MV-4-11 (cell line): Measurements from ENCODE around the gene CLDN11.

ENCODE experiments used
- DNase-seq: peaks from one replicate; lab custom pipeline; 2025; lab: John Stamatoyannopoulos, UW

The CLDN11 gene

DNA sequence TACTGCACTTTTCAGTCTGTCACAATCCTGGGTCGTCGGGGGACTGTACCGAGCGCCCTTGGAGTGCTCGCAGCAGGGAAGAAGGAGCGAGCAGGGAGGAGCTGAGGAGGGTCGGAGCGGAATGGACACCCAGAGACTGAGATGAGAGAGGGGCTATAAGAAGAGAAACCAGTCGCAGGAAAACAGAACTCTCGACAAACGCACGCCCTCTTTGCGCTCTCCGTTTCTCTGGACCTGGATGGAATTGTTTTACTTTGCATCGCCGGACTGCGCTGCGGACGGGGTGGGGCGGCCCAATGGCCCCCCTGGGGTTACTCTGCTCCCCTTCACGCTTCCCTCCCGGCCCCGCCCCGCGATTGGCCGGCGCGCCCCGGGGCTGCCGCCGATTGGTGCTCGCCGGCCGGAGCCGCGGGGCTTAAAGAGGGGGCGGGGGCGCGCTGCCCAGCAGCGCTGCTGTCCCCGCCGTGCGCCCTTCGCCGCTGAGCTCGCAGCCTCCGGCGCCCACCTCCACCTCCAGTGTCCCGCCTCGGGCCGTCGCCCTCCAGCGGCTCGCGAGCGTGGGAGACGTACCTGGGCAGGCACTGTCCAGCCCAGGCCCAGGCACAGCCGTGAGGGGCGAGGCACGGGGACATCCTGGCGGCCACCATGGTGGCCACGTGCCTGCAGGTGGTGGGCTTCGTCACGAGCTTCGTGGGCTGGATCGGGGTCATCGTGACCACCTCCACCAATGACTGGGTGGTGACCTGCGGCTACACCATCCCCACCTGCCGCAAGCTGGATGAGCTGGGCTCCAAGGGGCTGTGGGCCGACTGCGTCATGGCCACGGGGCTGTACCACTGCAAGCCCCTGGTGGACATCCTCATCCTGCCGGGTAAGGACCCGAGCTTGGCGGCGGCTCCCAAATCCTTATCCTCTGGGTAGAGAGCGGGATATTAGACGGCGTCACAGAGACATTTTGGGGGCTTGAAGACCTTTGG, at the start of gene CLDN11:
CLDN11 (plus strand) TSS at position 447 of the 977 bp plus-strand sequence; CDS start at position 646, 199 bp downstream.
- no peak for DNase-seq

DNA sequence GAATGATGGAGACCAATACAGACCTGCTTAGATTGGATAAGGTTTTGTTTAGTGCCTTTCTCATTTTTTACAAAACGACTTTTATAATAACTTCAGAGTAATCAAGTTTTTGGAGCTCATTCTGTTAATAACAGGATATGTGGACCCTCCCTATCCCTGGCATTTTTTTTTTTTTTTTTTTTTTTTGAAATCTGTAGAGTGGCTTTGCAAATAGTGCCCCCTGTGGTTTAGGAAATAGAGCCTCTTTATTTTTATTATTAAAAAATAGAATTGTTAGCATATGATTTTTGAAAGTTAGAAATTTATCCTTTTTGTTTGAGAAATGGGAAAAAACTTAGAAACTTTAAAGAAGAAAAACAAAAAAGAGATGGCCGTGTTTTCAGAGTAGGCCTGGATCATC, 49.7 kb upstream of the CLDN11 start:
- no peak for DNase-seq

DNA sequence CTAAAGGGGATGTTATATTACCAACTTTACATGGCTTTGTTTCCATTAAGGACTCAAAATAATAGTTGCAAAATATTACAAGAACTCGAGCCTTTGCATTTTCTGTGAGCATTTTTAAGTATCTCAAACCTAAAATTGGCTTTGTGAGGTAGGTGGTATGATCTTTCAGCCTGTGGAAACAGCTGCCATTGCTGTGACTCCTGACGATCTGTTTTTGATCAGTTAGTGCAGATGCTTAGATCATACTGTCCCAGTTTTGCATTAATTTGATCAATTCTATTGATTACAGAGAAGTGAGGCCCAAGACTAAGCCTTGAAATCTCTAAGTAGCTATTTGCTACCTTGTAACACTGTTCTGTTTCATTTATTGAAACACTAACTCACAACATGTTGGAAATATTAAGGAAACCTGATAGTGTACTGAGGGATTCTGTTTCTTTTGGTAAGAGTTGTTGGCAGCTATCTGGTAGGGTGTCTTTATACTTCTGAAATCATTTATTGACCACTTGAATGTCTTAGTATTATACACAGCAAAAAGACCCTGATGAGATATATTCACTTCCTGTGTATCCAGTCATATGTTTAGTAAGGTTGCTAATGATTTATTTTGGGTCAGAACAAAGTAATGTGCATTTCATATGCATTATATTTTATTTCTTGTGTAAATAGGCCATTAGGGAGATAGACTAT, 46.3 kb upstream of the CLDN11 start:
- DNase-seq, result no peak

DNA sequence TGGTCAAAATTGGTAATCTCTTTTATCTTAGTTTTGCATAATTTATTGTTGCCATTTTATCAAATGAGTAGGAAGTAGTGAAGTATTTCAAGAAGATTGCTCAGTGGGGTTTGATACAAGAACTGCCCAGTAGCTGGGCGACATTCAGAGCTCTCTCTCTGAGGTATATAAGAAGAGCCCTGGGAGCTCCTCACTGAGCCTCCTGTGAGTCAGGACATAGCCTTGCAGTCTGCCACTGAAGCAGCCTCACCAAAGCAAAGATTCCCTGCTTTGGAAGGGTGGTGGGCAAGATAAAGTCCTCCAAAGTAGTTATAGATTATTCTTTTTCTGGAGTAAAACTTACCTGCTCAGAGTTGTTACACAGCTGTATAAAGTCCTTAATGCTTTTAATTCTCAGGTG, 35.1 kb upstream of the CLDN11 start:
- DNase-seq, result no peak

DNA sequence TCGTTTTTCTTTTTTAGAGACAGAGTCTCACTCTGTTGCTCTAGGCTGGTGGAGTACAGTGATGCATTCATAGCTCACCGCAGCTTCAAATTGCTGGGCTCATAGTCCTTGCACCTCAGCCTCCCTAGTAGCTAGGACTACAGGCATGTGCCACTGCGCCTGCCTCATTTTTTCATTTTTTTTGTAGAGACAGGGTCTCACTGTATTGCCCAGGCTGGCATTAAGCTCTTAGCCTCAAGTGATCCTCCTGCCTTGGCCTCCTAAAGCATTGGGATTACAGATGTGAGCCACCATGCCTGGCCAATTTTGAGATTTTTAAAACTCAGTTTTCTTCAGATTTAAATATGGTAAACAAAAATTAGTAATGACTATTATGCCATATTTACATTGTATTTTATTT, 32.2 kb upstream of the CLDN11 start:
- no peak for DNase-seq

DNA sequence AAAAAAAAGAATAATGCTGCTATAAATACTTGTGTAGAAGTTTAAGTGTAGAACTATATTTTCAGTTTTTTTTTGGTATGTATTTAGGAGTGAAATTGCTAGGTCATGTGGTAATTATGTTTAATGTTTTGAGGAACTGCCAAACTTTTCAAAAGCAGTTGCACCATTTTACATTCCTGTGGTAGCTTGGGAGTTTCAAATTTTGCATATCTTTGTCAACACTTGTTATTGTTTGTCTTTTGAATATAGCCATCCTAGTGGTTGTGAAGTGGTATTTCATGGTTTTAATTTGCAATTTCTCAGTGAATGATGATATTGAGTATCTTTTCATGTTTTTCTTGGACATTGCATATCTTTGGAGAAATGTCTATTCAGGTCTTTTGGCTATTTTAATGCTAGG, 30.7 kb upstream of the CLDN11 start:
- peak; percentile 47 for DNase-seq

DNA sequence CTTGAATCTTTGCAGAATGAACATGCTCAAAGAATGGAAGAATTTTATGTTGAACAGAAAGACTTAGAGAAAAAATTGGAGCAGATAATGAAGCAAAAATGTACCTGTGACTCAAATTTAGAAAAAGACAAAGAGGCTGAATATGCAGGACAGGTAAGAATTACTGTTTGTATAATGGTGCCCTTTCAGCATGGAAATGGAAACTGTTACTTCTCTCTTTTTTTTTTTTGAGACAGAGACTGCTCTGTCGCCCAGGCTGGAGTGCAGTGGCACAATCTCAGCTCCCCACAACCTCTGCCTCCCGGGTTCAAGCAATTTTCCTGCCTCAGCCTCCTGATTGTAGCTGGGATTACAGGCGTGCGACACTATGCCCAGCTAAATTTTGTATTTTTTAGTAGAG, 27.6 kb upstream of the CLDN11 start:
- no peak for DNase-seq

DNA sequence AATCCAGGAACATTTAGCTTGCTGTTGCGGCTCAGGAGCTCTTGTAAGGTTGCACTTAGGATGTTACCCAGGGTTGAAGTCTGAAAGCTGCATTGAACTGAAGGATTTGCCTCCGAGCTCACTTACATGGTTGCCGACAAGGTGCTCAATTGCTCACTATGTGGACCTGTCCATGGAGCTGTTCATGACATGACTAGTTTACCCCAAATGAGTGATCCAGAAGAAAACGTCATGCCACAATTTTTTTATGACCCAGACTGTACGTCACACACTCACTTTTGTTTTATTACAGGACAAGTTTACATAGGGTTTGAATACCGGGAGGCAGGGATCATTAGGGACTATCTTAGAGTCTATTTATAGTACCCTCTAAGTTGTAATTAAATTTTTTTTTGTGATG, 21.0 kb upstream of the CLDN11 start:
- DNase-seq, result no peak

DNA sequence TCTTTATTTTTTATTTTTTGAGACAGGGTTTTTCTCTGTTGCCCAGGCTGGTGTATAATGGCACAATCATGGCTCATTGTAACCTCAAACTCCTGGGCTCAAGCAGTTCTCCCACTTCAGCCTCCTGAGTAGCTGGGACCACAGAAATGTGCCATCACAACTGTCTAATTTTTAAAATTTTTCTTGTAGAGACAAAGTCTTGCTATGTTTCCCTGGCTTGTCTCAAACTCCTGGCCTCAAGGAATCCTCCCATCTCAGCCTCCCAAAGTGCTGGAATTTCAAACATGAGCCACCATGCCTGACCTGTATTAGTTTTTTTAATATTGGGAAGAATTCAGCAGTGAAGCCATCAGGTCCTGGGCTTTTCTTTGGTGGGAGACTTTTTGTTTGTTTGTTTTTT, 13.6 kb upstream of the CLDN11 start:
- DNase-seq, result no peak

DNA sequence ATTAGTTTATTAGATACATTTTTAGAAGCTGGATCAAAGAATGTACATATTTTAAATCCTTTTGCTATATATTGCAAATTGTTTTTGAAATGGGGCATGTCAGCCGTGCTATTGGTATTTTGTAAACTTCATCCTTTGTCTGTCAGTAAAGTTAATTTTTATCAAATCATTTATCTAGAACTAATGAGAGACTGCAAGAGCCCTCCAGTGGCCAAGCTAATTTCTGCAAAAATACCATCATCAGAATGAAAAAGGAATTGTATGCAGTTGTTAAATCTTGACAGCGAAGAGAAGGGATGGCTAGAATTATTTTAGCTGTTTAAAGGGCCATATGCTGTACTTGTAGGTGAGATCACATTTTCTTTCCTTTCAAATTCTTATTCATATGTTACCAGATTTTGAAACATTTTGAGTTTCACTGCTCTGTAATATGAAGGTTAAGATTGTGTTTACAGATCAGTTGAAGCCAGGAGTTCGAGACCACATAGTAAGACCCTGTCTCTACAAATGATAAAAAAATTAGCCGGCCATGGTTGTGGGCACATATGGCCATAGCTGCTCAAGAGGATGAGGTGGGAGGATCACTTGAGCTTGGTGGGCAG, 8.1 kb upstream of the CLDN11 start:
- peak; percentile 19 for DNase-seq

DNA sequence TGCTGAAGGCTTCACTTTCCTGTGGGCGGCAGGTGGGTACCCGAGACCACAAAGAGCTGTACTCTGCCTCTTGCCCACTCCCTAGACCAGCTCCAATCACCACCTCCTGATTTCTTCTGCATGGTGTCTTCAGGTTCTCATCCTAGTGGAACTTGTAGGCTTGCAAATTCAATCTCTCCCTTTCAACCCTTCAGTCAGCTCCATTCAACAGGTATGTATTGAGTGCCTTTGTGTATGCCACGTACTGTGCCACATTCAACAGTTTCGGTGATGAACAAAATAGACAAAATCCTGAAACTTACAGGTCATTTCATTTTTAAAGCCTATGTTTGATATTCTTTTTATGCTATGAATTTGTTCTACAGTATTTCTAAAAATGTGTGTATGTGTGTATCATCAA, 5.4 kb upstream of the CLDN11 start:
- no peak for DNase-seq

DNA sequence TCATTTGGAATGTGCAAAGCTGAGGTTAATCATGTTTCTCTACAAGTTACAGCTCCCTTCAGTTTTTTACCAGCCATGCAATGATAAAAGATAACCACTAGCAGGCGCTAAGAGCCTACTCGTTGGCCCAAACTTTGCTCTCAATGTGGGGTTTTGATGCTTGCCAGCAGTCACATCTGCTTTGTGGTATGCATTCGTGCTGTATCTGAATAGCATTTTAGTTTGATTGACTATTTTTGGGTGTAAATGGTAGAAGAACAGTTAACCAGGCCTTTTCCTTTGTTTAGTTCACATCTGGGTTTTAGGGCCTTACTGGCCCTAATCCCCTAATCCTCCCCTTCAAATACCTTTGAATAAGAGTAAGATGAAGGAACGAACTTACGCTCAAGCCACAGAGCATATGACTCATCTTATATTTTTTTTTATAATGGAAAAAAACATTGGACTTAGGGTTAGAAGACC, 4.4 kb upstream of the CLDN11 start:
- DNase-seq, result peak; percentile 44

DNA sequence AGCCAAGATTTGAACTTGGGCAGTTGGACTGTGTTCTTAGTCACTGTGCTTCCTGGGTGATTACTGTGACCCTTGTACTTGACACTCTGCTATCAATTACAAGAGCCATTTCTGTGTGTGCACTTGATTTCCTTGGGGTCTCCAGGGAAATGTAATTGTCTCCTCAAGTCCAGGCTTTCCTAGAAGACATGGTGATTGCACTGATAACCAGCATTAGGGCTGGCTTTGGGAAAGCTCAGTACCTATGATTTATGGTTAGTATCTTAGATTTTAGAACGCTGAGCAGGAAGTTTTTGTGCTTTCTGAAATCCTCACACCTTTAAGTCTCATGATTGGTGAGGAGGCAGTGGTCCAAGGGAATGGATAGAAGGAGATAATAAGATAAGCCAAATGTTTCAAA, 1.6 kb upstream of the CLDN11 start:
- DNase-seq, result no peak

DNA sequence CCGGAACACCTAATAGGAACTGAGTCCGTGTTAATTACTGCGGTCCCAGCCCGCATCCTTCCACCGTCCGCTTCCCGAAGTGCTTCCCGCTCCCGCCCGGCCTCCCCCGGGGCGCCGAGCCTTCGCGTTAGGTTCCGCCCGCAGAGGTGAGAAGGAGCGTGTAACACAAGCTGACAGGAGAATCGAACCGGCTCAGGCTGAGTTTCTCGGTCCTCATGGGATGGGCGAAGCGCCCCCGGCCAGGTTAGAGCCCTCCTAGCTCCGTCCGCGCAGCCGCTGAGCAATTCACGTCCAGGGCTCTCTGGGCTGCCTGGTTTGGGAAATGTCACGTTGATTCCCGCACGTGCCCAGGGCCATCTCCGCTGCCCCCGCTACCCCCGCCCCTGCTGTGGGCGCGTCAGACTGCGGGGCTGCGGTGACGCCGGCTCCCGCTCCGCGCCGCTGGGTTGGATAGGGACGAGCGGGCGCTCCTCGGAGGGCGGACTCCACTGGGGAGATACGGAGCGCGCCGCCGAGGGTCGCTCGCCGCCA, 954 bp downstream of the CLDN11 start:
- DNase-seq, result no peak

DNA sequence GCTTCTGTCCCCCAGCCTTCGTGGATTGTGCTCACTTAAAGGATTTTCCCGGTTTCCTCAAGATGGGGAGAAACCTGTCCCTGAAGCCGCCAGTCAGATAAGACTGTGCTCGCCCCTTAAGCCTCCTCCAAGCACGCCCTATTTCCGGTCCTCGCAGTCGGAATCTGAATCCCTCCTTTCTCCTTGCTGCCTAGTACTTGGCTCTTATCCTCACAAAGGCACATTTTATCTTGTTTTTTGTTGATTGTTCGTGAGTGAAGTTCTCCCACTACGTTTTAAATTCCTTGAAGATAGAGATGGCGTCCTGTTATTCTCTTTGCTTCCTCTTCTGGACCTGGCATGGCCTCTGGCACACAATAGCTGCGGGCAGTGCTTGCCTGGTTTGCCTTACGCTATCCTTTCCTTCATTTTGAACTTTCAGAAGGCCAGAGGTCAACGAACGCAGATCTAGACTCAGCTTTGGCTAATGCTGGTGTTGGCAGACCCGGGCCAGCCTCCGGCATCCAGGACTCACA, 1.7 kb downstream of the CLDN11 start:
- DNase-seq, result no peak

DNA sequence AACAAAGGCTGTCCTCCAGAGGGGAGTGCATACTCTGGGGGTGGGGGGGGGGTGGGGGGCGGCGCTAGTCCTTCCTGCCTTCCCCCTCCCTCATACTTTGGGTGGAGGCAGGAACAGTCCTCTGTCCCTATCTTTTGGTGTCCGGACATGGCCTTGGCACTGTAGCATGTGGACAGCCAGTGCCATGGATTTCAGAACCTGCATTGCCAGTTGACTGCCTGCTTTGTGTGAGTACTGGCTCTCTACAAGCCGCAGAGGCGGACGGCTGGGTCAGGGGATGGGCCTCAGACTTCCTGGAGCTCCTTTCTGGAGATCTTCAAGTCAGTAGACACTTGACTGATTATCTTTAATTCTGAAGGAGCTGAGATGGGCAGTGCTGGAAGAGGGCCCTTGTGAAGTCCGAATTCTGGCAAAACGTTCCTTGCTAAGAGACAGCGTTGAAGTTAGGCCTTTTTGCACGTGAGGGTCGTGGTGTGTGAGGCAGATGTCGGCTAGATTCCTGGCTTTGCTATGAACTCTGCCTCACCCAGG, 2.5 kb downstream of the CLDN11 start:
- no peak for DNase-seq

DNA sequence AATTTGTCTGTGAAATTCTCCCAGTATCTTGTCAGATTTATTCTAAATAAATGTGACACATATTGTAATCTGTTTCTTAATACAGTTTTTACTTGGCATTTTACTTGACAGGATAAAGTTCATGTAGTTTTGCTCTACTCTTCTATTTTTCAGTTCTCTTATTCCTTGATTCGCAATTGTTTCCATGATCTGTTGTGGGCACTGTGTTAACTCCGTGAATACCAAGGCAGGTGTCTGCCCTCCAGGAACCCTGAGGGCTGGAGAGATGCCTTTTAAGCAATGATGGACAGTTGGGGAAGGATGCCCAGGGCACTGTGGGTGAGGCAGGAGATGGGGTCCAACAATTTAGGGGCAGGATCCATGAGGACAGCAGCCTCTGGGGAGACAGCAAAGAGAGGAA, 3.1 kb downstream of the CLDN11 start:
- no peak for DNase-seq

DNA sequence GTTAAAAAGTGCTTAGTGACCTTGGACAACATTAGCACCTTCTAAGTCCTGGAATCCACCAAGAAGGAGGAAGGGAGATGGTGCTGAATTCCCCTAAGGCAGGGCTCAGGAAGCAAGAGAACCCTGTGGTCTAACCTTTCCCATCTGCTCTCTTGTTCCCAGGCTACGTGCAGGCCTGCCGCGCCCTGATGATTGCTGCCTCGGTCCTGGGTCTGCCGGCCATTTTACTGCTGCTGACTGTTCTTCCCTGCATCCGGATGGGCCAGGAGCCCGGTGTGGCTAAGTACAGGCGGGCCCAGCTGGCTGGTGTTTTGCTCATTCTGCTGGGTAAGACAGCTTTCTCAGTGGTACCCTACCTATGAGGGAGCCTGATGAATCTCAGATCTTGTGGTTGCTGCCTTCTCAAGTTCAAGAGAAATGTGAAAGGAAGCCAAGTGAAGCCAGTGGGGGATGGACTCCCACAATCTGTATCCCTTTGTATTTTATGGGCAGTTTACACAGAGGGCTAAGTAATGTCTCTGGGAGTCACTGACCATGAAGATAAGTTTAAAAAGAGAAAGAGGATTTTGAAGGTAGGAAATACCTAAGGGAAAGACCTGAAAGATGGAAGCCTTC, 4.4 kb downstream of the CLDN11 start:
- DNase-seq, result no peak

DNA sequence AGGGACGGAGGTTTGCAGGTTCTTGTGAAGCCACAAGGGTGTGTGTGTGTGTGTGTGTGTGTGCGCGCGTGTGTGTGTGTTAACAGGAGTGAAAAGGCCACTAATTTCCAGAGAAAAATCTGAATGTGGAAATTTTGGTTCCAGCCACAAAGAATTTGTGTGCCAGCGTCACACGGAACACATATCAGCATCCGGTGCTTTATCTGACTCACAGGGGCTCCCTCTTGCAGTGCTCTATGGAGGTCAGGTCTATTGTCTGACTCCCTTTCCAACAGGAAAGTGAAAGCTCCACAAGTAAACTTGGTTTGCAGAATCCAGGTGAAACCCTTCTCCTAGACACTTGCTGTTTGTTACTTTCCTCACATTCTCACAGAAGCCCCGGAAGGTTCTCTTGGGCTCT, 6.2 kb downstream of the CLDN11 start:
- DNase-seq, result no peak

DNA sequence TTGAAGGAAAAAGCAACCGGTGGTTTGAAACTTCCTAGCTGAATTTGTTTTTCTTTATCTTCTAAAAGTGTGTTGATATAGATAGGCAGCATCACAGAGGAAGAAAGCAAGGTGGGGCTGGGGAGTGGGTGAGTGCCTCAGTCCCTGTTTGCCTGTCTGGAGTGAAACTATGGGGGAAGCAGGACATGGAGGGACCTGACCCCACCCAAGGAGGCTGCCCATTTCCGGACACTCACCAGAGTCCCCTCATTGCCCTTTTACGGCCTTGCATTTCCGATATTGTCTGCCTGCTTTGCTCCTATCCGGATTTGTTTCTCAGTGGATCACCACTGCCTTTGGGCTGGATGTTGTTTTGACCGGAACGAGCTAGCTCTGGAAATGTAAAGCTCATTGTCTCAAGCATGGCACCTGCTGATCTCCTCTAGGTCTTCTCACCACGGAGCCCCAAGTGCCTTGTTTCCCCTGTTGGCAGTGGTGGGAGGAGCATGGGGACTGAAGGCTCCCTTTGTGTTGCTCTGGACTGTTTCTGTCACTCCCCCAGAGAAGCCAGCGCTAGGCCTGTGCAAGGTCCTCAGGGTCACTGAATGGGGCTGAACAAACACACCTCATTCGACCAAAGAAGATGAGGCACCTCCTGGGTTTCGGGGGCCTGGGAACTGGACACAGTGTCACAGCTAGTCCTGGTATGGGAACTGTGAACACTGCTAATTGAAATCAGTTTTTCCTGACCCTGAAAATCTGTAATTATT, 7.0 kb downstream of the CLDN11 start:
- no peak for DNase-seq
